Body of pancreas (tissue), 4 donors: ENCODE measurements around the gene PRMT2. TPM values are rescaled to one million over a fixed set of nuclear protein-coding genes. Genes with fewer than 3 reads are reported as not detected.

Source experiments
- ATAC-seq: fragments of 150-250 bp; one replicate; pipeline ENCODE4 v1.9.1; 2016
- DNase-seq, 4 donors: peaks; one replicate each; pipeline ENCODE4 v3.0.0-alpha.2; 2019
- H3K27ac ChIP-seq, 4 donors: fragments of 200-600 bp; sonication (generic); 1 replicate in 3 of 4; 2 replicates in 1 of 4; pipeline versions ENCODE4 v1.5.1 to v1.6.1; 2016 to 2019; ENCODE audit warnings: mild to moderate bottlenecking in 1 of 4, mixed read lengths in 1 of 4, moderate library complexity in 1 of 4
- H3K27me3 ChIP-seq, 2 donors: fragments of 200-600 bp; sonication (generic); one replicate each; pipeline ENCODE4 v1.6.0; 2016; ENCODE audit warnings: mild to moderate bottlenecking in 1 of 2
- H3K36me3 ChIP-seq, 2 donors: fragments of 200-600 bp; sonication (generic); replicated peaks in 1 of 2; 2 replicates each; pipeline ENCODE4 v1.5.1; 2016; ENCODE audit warnings: low read depth in 2 of 2; ENCODE audit not compliant: insufficient read depth in 1 of 2
- H3K4me1 ChIP-seq: fragments of 200-600 bp; sonication (generic); one replicate; pipeline ENCODE4 v1.6.0; 2016
- H3K4me3 ChIP-seq, 2 donors: fragments of 200-600 bp; sonication (generic); 1 replicate in 1 of 2; 2 replicates in 1 of 2; pipeline ENCODE4 v1.5.1; 2016 to 2019
- H3K9me3 ChIP-seq, 3 donors: fragments of 200-600 bp; sonication (generic); 1 replicate in 2 of 3; 2 replicates in 1 of 3; pipeline ENCODE4 v1.5.1; 2016
- CTCF ChIP-seq, 7 experiments: fragments of 450-650 bp in 4 of 7; fragments of 200-600 bp in 3 of 7; sonication (generic) in 3 of 7; IDR thresholded peaks; one replicate each; pipeline ENCODE4 v1.5.1; 2016 to 2019; ENCODE audit warnings: antibody characterized with exemption in 7 of 7
- POLR2A ChIP-seq, 3 donors: fragments of 450-650 bp; IDR thresholded peaks; one replicate each; pipeline ENCODE4 v1.6.1; 2016; ENCODE audit warnings: antibody characterized with exemption in 3 of 3, mild to moderate bottlenecking in 2 of 3
- WGBS, 2 donors: methylation state at CpG; one replicate each; pipeline ENCODE4 v1.1.5; 2017; 5-methylcytosine and 5-hydroxymethylcytosine counted together
- intact Hi-C: fragments of 100-400 bp; cut with DNase I; formaldehyde crosslinking; loops from one replicate; pipeline ENCODE4 v1.15.1; 2023
- total RNA-seq, 2 donors: library from RNA; depleted of rRNA; stranded (reverse); fragments of >200 nt; gene quantifications; one replicate each; pipeline ENCODE4 v1.1.0, GENCODE V29; 2016

The PRMT2 gene
- 10 to 100 TPM; 30.0 to 63.6 TPM for total RNA-seq

GRCh38 chr21:46635324-46636180 is at the start of gene PRMT2:
PRMT2 (plus strand) TSS chr21:46635674; CDS start chr21:46636952, 1,278 bp downstream.
- Histone ChIP-seq H3K4me1 (peaks cover 22% of the 10 kb centered on the region), H3K27me3 (no peaks in the 10 kb centered on the region), H3K36me3 (no peaks in the 10 kb centered on the region), H3K9me3 (no peaks in the 10 kb centered on the region), H3K27ac (peak within 1 kb of the TSS; percentile 91 to 99 (median 94)), H3K4me3 (peak within 1 kb of the TSS; percentile 87 to 96)
- intact Hi-C loops: no loop called here
- DNase-seq (peak; percentile 96 to 99 (median 97)), ATAC-seq (peak; percentile 99)
- TF ChIP-seq CTCF (IDR thresholded peaks at IDR 0.05) (peak in 1 of 7 experiments; percentile 10), POLR2A (IDR thresholded peaks at IDR 0.05) (peak; percentile 77 to 91 (median 89))
- WGBS, 2 donors: 0 to 2% methylated on average over 28 to 61 of the region's 90 CpGs

GRCh38 chr21:46594276-46594675 is 41.2 kb upstream of the PRMT2 start:
- Histone ChIP-seq H3K4me1 (peaks cover 5% of the 10 kb centered on the region), H3K27me3 (no peaks in the 10 kb centered on the region), H3K4me3 (no peak overlapping the region), H3K9me3 (peaks cover 0 to 17% (median 0%) of the 10 kb centered on the region in 3 donors), H3K36me3 (no peaks in the 10 kb centered on the region), H3K27ac (no peak overlapping the region)
- TF ChIP-seq CTCF (IDR thresholded peaks at IDR 0.05) (no peak), POLR2A (IDR thresholded peaks at IDR 0.05) (no peak)
- DNase-seq: no peak
- WGBS, 2 donors: 88 to 90% methylated on average over 8 of the region's 8 CpGs
- no peak for ATAC-seq
- intact Hi-C loops: no loop called here

GRCh38 chr21:46596201-46596600 is 39.3 kb upstream of the PRMT2 start:
- 90 to 100% methylated on average over 1 of the region's 1 CpG for WGBS, 2 donors
- no peak for DNase-seq
- intact Hi-C loops: no loop called here

DNA sequence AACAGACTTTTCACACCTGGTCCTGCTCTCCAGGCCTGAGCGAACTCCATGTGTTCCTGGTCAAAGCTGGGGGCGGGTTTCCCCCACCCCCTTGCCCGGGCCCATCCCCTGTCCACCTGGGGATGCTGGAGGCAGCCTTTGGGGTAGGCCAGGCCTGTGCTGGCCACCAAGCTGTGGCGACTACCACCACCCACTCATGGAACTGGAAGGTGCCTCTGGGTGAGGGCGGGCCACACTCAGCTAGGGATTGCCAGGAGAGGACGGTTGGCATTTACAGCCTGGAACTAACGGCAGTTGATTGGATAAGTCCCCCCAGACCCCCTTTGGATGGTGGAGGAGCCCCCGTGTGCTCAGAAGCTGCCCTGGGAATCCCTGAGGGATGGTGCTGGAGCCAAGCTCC is 38.4 kb upstream of the PRMT2 start:
- 81 to 90% methylated on average over 2 to 8 of the region's 8 CpGs for WGBS, 2 donors
- TF ChIP-seq POLR2A (IDR thresholded peaks at IDR 0.05) (no peak), CTCF (IDR thresholded peaks at IDR 0.05) (no peak)
- Histone ChIP-seq H3K27me3 (no peaks in the 10 kb centered on the region), H3K4me1 (peaks cover 10% of the 10 kb centered on the region), H3K9me3 (peaks cover 0 to 17% (median 0%) of the 10 kb centered on the region in 3 donors), H3K4me3 (no peak overlapping the region), H3K27ac (no peak overlapping the region), H3K36me3 (no peaks in the 10 kb centered on the region)
- DNase-seq (no peak), ATAC-seq (no peak)
- intact Hi-C loops: no loop called here

More at GRCh38 chr21:46596201-46596600, 39.3 kb upstream of the PRMT2 start:
- TF ChIP-seq CTCF (IDR thresholded peaks at IDR 0.05): no peak
- TF ChIP-seq POLR2A (IDR thresholded peaks at IDR 0.05): no peak
- no peak for ATAC-seq
- Histone ChIP-seq H3K27ac (no peak overlapping the region), H3K4me3 (no peak overlapping the region), H3K36me3 (no peaks in the 10 kb centered on the region), H3K4me1 (peaks cover 5% of the 10 kb centered on the region), H3K27me3 (no peaks in the 10 kb centered on the region), H3K9me3 (peaks cover 0 to 17% (median 0%) of the 10 kb centered on the region in 3 donors)
